NOMO-1 (cell line): ENCODE data around the gene TBX4.
"Not testable (repeated sequence)": the region's sequence is repeated elsewhere in the genome, so short reads cannot be mapped to it uniquely, and the experiment has no call there.

Experiments used
- DNase-seq, 2 experiments: peaks; one replicate each; lab custom pipeline; 2025; ENCODE audit not compliant: unreplicated experiment in 2 of 2; lab: John Stamatoyannopoulos, UW

TBX4 gene

DNA sequence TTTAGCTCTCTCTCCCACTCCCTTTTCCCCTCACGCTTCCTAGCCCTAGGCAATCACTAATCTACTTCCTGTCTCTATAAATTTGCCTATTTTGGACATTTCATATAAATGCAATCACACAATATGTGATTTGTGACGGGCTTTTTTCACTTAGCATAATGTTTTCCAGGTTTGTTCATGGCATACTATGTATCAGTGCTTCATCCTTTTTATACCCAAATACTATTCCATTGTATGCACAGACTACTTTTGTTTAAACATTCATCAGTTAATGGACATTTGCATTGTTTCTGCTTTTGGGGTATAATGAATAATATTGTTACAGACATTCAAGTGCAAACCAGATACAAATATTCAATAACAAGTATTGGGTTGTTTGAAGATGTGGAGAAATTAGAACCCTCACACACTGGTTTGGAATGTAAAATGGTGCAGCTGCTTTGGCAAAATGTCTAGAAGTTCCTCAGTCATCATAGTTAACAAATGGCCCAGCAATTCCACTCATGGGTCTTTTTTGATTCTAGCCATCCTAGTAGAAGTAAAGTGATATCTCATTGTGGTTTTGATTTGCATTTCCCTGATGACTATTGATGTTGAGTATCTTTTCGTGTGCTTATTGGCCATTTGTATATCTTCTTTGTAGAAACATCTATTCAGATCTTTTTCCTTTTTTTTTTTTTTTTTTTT is 67.7 kb downstream of the TBX4 start:
- DNase-seq = no peak

DNA sequence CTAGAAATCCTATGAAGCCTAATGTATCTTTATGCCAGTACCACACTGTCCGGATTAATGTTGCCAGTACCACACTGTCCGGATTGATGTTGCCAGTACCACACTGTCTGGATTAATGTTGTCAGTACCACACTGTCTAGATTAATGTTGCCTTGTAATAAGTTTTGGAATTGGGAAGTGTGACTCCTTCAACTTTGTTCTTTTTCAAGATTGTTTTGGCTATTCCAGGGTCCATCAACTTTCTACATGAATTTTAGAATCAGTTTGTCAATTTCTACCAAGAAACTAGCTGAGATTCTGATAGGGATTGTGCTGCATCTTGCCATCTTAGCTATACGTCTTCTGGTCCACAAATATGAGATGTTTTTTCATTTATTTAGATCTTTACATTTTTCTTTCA is 68.7 kb downstream of the TBX4 start:
- no peak for DNase-seq

DNA sequence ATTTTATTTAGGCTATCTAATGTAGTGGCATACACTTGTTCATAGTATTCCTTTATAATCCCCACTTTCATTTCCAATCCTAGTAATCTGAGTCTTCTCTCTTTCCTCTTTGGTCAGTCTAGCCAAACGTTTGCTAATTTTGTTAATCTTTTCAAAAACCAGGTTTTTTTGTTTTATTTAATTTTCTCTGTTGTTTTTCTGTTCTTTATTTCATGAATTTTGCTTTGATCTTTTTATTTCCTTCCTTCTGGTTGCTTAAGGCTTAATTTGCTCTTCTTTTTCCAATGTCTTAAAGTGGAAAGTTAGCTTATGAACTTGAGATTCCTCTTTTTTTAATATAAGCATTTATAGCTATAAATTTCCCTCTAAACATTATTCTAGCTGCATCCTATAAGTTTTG is 69.9 kb downstream of the TBX4 start:
- DNase-seq = no peak

DNA sequence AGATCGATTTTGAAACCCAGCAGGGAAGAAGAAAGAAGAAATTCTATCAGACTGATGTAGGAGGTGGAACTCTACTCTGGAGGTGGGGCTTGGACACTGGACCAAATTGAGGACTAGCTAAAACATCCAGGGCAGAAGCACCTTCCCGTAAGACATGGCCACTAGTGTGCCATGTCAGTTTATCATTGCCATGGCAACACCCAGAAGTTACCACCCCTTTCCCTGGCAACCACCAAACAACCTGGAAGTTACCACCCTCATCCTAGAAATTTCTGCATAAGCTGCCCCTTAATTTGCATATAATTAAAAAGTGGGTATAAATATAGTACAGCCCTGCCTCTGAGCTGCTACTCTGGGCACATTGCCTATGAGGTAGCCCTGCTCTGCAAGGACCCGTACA is 72.1 kb downstream of the TBX4 start:
- DNase-seq = no peak

DNA sequence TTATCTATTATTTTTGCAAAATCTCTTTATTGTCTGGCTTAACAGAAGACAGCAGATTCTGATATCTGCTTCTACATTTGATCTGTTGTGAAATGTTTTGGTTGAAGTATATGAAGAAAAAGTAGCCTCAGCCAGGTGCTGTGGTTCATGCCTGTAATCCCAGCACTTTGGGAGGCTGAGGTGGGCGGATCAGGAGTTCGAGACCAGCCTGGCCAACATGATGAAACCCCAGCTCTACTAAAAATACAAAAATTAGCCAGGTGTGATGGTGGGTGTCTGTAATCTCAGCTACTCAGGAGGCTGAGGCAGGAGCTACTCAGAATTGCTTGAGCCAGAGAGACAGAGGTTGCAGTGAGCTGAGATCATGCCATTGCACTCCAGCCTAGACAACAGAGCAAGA is 75.2 kb downstream of the TBX4 start:
- DNase-seq = not testable (repeated sequence)

DNA sequence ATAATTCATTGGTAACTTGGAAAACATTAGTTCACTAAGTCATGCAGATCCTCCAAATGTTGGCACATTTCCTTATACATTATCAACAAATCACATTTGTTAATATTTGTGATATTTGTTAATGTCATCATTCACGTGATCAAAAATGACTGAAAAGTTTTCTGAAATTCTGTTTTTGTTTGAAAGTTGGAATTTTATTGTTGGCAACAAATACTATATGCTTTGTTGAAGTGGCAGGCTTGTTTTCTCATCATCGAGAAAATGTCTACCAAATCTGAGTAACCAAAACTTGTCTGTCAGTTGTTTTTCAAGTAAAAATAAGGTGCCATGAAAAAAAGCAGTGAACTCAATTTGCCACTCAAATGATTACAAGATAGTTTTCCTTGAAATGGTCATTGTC is 75.9 kb downstream of the TBX4 start:
- no peak for DNase-seq

DNA sequence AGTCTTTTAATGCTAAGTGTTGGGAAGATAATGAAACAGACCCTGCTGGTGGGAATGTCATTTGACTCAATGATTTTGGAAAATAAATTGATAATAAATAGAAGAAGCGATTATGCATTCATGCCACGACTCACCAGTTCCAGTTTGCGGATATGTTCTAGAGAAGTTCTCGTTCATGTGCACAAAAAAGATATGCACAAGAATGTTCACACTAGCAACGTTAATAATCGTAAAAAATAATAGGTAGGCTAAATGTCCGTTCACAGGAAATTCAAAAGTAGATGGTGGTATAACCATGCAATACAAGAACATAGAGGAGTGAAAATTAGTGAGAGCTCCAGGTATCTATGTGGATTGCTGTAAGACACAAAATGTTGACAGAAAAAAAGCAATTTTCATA is 79.0 kb downstream of the TBX4 start:
- DNase-seq = no peak

DNA sequence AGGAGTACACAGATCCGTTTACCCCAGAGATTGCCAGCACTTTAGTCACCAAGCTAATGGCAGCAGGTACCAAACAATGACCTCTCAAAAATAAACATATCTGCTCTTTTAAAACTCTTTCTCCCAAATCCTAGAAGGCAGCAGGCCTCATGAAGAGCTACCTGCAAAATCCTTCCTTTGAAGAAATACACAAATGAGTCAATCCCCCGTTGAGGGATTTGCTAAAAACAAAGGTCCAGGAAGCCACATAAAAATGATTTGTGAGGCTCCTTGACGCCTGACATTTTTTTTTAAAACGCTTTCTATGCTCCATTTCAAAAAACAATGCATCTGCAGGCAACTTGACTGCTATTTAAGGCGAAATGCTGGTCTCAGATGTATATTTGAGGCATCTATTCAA is 80.6 kb downstream of the TBX4 start:
- no peak for DNase-seq

DNA sequence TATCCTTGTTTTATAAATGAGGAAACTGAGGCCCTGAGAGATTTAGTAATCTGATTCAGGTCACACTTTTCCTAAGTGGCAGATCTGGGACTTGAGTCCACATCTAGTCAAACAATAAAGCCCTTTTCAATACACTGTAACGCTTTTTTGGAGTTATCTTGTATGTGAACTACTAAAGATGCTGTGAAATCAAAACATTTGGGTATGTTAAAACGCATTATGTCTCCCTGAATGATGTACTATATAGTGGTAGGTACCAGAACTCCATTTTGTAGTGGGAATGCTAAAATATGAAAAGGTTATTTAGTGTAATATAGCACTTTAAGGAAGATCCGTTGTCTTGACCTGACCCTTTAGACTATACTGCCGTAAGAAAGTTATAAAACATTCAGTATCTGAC is 81.6 kb downstream of the TBX4 start:
- DNase-seq = no peak

DNA sequence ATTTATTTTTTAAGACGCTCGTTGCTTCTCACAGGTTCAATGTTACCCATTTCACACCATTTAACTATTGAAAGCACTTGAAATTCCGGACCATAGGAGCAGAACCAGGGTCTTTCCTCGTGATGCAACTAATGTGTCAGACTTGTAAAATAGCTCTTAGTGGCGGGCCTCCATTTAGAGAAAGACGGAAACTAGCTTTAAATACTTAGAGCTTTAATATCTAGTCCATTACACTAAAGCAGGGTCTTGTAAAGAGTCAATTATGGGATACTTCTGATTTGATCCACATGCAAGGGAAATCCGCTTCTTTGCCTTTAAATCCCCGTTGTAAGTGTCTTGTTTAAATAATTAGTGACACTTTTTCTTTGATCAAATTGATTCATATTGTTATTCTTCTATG is 82.2 kb downstream of the TBX4 start:
- no peak for DNase-seq
